H9 (cell line): ENCODE data around the gene ARPP21. TPM values are rescaled to one million over a fixed set of nuclear protein-coding genes. Genes with fewer than 3 reads are reported as not detected.

Source experiments
- DNase-seq: peaks from one replicate; pipeline ENCODE4 v3.0.0-alpha.2; 2017
- H2AFZ ChIP-seq: one replicate; pipeline ENCODE4 v1.6.1; 2013; ENCODE audit warnings: mild to moderate bottlenecking, low read length, control low read depth, moderate library complexity
- H2AK5ac ChIP-seq: 2 replicates; pipeline ENCODE4 v1.6.1; 2013; ENCODE audit warnings: low read length, control low read depth, mixed read lengths; ENCODE audit not compliant: insufficient read length
- H2BK120ac ChIP-seq: one replicate; pipeline ENCODE4 v1.6.1; 2013; ENCODE audit warnings: low read depth, mild to moderate bottlenecking, low read length, control low read depth, inconsistent platforms; ENCODE audit not compliant: poor library complexity, severe bottlenecking
- H2BK12ac ChIP-seq: 2 replicates; pipeline ENCODE4 v1.6.1; 2013; ENCODE audit warnings: low read length, control low read depth, mixed read lengths, low read depth; ENCODE audit not compliant: insufficient read length
- H2BK15ac ChIP-seq: 2 replicates; pipeline ENCODE4 v1.6.1; 2013; ENCODE audit warnings: low read depth, low read length, control low read depth
- H2BK20ac ChIP-seq: one replicate; pipeline ENCODE4 v1.6.1; 2013; ENCODE audit warnings: low read depth, mild to moderate bottlenecking, low read length, control low read depth, inconsistent platforms; ENCODE audit not compliant: poor library complexity, severe bottlenecking
- H2BK5ac ChIP-seq: 2 replicates; pipeline ENCODE4 v1.6.1; 2013; ENCODE audit warnings: low read length, control low read depth, mixed read lengths; ENCODE audit not compliant: insufficient read length
- H3K14ac ChIP-seq: 2 replicates; pipeline ENCODE4 v1.6.1; 2013; ENCODE audit warnings: low read length, control low read depth; ENCODE audit not compliant: insufficient read depth
- H3K18ac ChIP-seq: 2 replicates; pipeline ENCODE4 v1.6.1; 2013; ENCODE audit warnings: low read depth, mild to moderate bottlenecking, mixed read lengths, low read length, control low read depth; ENCODE audit not compliant: insufficient read length
- H3K23ac ChIP-seq: 2 replicates; pipeline ENCODE4 v1.6.1; 2013; ENCODE audit warnings: low read length, control low read depth, mixed read lengths, low read depth; ENCODE audit not compliant: insufficient read length
- H3K23me2 ChIP-seq: 2 replicates; pipeline ENCODE4 v1.6.1; 2013; ENCODE audit warnings: low read depth, mild to moderate bottlenecking, mixed read lengths, low read length, control low read depth; ENCODE audit not compliant: insufficient read length, poor library complexity, severe bottlenecking
- H3K27ac ChIP-seq: 2 replicates; pipeline ENCODE4 v1.5.1; 2013; ENCODE audit warnings: low read length, control low read depth, mixed read lengths, low read depth; ENCODE audit not compliant: insufficient read length
- H3K27me3 ChIP-seq: 2 replicates; pipeline ENCODE4 v1.6.1; 2013; ENCODE audit warnings: low read length, control low read depth, inconsistent platforms; ENCODE audit not compliant: insufficient read depth
- H3K4ac ChIP-seq: 2 replicates; pipeline ENCODE4 v1.6.1; 2013; ENCODE audit warnings: low read depth, mild to moderate bottlenecking, control low read depth, inconsistent platforms, low read length, moderate library complexity
- H3K4me1 ChIP-seq: 2 replicates; pipeline ENCODE4 v1.6.1; 2013; ENCODE audit warnings: low read length, control low read depth, inconsistent platforms; ENCODE audit not compliant: insufficient read depth
- H3K4me2 ChIP-seq: 2 replicates; pipeline ENCODE4 v1.6.1; 2013; ENCODE audit warnings: low read length, control low read depth, mixed read lengths; ENCODE audit not compliant: insufficient read length, insufficient read depth
- H3K56ac ChIP-seq: 2 replicates; pipeline ENCODE4 v1.6.1; 2013; ENCODE audit warnings: low read depth, mild to moderate bottlenecking, mixed read lengths, low read length, control low read depth; ENCODE audit not compliant: insufficient read length
- H3K79me1 ChIP-seq: 2 replicates; pipeline ENCODE4 v1.6.1; 2013; ENCODE audit warnings: low read depth, mild to moderate bottlenecking, moderate library complexity, low read length, control low read depth, inconsistent platforms; ENCODE audit not compliant: insufficient read depth, poor library complexity, severe bottlenecking
- H3K79me2 ChIP-seq: 2 replicates; pipeline ENCODE4 v1.6.1; 2013; ENCODE audit warnings: low read length, control low read depth, inconsistent platforms; ENCODE audit not compliant: insufficient read depth
- H3K9ac ChIP-seq: 2 replicates; pipeline ENCODE4 v1.6.1; 2013; ENCODE audit warnings: low read length, control low read depth, mixed read lengths; ENCODE audit not compliant: insufficient read length; ENCODE audit errors: extremely low read depth
- H3K9me3 ChIP-seq: one replicate; pipeline ENCODE4 v1.6.1; 2013; ENCODE audit warnings: low read depth, low read length, inconsistent platforms; ENCODE audit not compliant: control insufficient read depth
- H3T11ph ChIP-seq: one replicate; pipeline ENCODE4 v1.6.1; 2013; ENCODE audit warnings: mild to moderate bottlenecking, low read length, control low read depth, inconsistent platforms
- H4K20me1 ChIP-seq: one replicate; pipeline ENCODE4 v1.6.1; 2013; ENCODE audit not compliant: control insufficient read depth, insufficient read length, insufficient read depth
- H4K5ac ChIP-seq: 2 replicates; pipeline ENCODE4 v1.6.1; 2013; ENCODE audit warnings: low read depth, mild to moderate bottlenecking, mixed read lengths, low read length, control low read depth; ENCODE audit not compliant: insufficient read length
- H4K8ac ChIP-seq: replicated peaks from 2 replicates; pipeline ENCODE4 v1.6.1; 2013; ENCODE audit warnings: low read length, control low read depth, mixed read lengths, low read depth; ENCODE audit not compliant: insufficient read length
- H4K91ac ChIP-seq: 2 replicates; pipeline ENCODE4 v1.6.1; 2013; ENCODE audit warnings: low read depth, mild to moderate bottlenecking, moderate library complexity, mixed read lengths, low read length, control low read depth; ENCODE audit not compliant: insufficient read length
- H3K27ac Mint-ChIP-seq, 3 experiments: 2 replicates in 2 of 3; 3 replicates in 1 of 3; pipeline ENCODE4 v1.8.0; 2020 to 2021; ENCODE audit warnings: mixed read lengths in 3 of 3, mild to moderate bottlenecking in 1 of 3, moderate library complexity in 1 of 3
- H3K27me3 Mint-ChIP-seq: 2 replicates; pipeline ENCODE4 v1.8.0; 2021; ENCODE audit warnings: low read depth, mild to moderate bottlenecking, moderate library complexity, mixed read lengths
- H3K36me3 Mint-ChIP-seq, 3 experiments: 2 replicates in 2 of 3; 3 replicates in 1 of 3; pipeline ENCODE4 v1.8.0; 2020 to 2021; ENCODE audit warnings: low read depth in 3 of 3, mixed read lengths in 3 of 3; ENCODE audit not compliant: insufficient read depth in 1 of 3
- H3K4me1 Mint-ChIP-seq, 2 experiments: 2 replicates each; pipeline ENCODE4 v1.8.0; 2020; ENCODE audit warnings: mixed read lengths in 2 of 2
- H3K4me3 Mint-ChIP-seq, 2 experiments: 2 replicates in 1 of 2; 3 replicates in 1 of 2; pipeline ENCODE4 v1.8.0; 2020 to 2021; ENCODE audit warnings: mild to moderate bottlenecking in 2 of 2, mixed read lengths in 2 of 2, moderate library complexity in 1 of 2
- H3K9me3 Mint-ChIP-seq, 2 experiments: 2 replicates in 1 of 2; 3 replicates in 1 of 2; pipeline ENCODE4 v1.8.0; 2020; ENCODE audit warnings: mild to moderate bottlenecking in 2 of 2, mixed read lengths in 2 of 2, moderate library complexity in 1 of 2
- CTCF ChIP-seq: fragments of 200-600 bp; sonication (generic); conservative IDR thresholded peaks from 3 replicates; pipeline ENCODE4 v1.8.0; 2021; ENCODE audit warnings: antibody characterized with exemption, mild to moderate bottlenecking
- WGBS: extraction: QIAGEN DNeasy Blood & Tissue Kit; methylation state at CpG from one replicate; pipeline ENCODE4 v1.1.7; 2013; ENCODE audit warnings: missing lambda C conversion rate, low lambda C conversion rate, mixed read lengths; ENCODE audit not compliant: insufficient read length; ENCODE audit errors: extremely low coverage; 5-methylcytosine and 5-hydroxymethylcytosine counted together
- total RNA-seq: library from RNA; stranded (reverse); gene quantifications from 2 replicates; pipeline ENCODE4 v1.2.1, GENCODE V29; 2021

ARPP21 gene
- total RNA-seq, 1 experiment from 2014 or later: not detected

- H4K91ac ChIP-seq: no peak overlapping the region
- no peaks in the 10 kb centered on the region for H3K9me3 ChIP-seq
- H3K79me1 ChIP-seq: no peaks in the 10 kb centered on the region
- no peak overlapping the region for H4K5ac ChIP-seq
- no peak overlapping the region for H2BK120ac ChIP-seq
- H3K9ac ChIP-seq: no peak overlapping the region
- Mint-ChIP-seq H3K27ac (no peak overlapping the region), H3K9me3 (no peaks in the 10 kb centered on the region; a peak in 1 of 5 replicates), H3K27me3 (peaks cover 79% of the 10 kb centered on the region), H3K4me1 (peaks cover 11 to 14% of the 10 kb centered on the region in 2 experiments), H3K36me3 (no peaks in the 10 kb centered on the region), H3K4me3 (no peak overlapping the region)
- H2BK20ac ChIP-seq: no peak overlapping the region
- no peak overlapping the region for H3K23ac ChIP-seq
- H3K27ac ChIP-seq: no peak overlapping the region
- no peak overlapping the region for H3K14ac ChIP-seq
- WGBS: no CpG with 5 or more reads among the region's 1 CpG
- no peak overlapping the region for H3K4ac ChIP-seq
- no peak for TF ChIP-seq CTCF
- H2BK12ac ChIP-seq: no peak overlapping the region
- DNase-seq: no peak
- no peak overlapping the region for H2BK5ac ChIP-seq
- H4K8ac ChIP-seq: no peak overlapping the region
- no peak overlapping the region for H3K4me2 ChIP-seq
- H3K18ac ChIP-seq: no peak overlapping the region
- no peak overlapping the region for H3T11ph ChIP-seq
- H3K27me3 ChIP-seq: peaks cover 12% of the 10 kb centered on the region; the same call in 1 of the 2 replicates
- no peaks in the 10 kb centered on the region; the same call in 1 of the 2 replicates for H3K4me1 ChIP-seq
- H3K79me2 ChIP-seq: no peaks in the 10 kb centered on the region
- no peaks in the 10 kb centered on the region for H3K23me2 ChIP-seq
- no peak overlapping the region for H2BK15ac ChIP-seq
- H4K20me1 ChIP-seq: no peaks in the 10 kb centered on the region
- no peak overlapping the region for H2AK5ac ChIP-seq
- no peak overlapping the region for H3K56ac ChIP-seq
- no peak overlapping the region for H2AFZ ChIP-seq
Observed at GRCh38 chr3:35745351-35745750, 106.0 kb downstream of the ARPP21 start.
